HG02763 (cell line): ENCODE data around the gene OTOGL.
"Not testable (repeated sequence)": the region's sequence is repeated elsewhere in the genome, so short reads cannot be mapped to it uniquely, and the experiment has no call there.

Experiments
- ATAC-seq: cut with Tn5 transposase; IDR thresholded peaks from one replicate; pipeline ENCODE4 v1.9.1; 2021; ENCODE audit warnings: mild to moderate bottlenecking, moderate library complexity; ENCODE audit not compliant: unreplicated experiment

OTOGL gene

GRCh38 chr12:80268924-80269749 is 169.8 kb downstream of the OTOGL start:
- no peak for ATAC-seq

GRCh38 chr12:80269803-80270552 is 170.6 kb downstream of the OTOGL start:
- ATAC-seq, result peak; percentile 71

GRCh38 chr12:80271780-80272179 is 172.4 kb downstream of the OTOGL start:
- no peak for ATAC-seq

GRCh38 chr12:80272387-80272915 is 173.1 kb downstream of the OTOGL start:
- no peak for ATAC-seq

DNA sequence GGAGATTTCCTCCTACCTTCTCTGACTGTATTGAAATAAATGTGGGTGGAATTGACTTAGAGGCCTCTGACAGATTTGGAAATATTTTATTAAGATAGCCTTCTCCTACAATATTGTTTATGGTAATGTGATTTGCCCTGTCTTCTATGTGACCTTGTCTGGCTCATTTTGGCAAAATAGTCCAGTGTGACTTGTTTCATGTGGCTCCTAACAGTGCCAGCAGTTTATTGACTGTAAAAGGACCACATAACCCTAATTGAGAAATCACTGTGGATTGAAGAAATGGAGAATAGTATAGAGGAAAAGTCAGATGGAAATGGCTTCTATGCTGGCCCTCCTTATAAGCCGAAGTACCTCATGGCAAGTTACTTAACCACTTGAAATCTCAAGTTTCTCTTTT is 173.8 kb downstream of the OTOGL start:
- no peak for ATAC-seq

- ATAC-seq, result no peak
These were observed 178.4 kb downstream of the OTOGL start for GRCh38 chr12:80277732-80278131.

GRCh38 chr12:80282226-80282625 is 182.9 kb downstream of the OTOGL start:
- no peak for ATAC-seq

- ATAC-seq, result no peak
These were observed 183.4 kb downstream of the OTOGL start for GRCh38 chr12:80282761-80283160.

DNA sequence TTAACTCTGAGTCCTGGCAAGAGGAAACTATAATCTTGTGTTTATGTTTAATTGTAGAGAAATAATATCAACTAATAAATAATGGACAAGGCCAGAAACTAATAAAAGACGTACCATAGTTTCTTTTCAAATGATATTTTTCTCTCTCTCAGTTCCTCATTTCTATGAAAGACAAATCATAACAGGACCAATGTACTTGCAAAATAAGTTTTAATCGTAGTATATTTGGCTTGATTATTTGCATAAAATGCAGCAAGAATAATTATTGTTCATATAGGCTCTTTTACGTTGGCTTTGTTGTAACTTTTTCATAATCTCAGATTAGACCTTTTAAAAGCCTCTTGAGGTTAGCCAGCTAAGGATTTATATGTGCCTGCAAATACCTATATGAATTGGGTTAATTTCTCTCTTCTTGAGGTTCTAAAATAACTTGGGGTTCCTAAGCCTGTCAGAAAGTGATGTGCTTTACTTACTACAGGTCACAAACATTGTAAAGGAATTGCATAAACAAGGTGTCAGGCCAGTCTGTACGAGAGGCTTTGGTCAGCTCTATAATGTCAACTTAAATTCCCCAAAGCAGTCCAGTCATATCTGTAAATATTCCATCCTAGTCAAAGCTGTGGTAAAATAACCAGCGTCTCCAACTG is 191.9 kb downstream of the OTOGL start:
- ATAC-seq, result peak; percentile 37

DNA sequence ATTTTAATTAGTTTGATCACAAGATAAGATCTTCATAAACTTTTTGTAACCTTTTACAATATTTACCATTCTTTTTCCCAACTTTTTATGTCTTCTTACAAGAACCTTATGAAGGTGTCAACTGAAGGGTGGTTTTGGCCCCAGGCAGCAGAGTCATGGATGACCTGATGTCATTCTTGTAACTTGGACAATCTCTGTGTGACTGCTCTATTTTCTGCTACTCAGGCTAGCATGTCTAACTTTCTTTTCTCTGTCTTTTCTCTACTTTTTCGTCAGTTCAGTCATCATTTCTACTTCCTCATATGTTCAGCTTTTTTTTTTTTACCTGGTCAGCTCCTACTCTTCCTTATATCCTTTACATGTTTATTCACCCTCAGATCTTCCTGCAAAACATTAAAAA is 194.0 kb downstream of the OTOGL start:
- peak; percentile 43 for ATAC-seq

DNA sequence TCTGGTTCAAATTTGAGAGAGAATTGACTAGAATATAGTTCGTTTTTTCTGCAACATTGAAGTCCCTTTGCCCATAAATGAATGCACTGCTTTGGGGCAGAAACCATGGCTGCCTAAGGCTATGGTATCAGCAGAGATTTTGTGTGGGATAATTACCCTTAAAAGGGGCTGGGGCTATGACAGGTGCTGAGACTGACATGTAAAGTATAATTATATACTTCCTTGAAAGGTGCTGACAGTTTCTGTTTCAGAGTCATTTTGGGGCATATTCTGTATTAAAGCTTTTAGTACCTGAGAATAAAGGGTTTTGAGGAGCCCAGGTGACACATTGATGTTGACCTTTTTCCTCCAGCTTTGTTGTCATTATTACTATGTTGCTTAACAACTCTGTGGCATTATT is 194.4 kb downstream of the OTOGL start:
- ATAC-seq, result peak; percentile 67

DNA sequence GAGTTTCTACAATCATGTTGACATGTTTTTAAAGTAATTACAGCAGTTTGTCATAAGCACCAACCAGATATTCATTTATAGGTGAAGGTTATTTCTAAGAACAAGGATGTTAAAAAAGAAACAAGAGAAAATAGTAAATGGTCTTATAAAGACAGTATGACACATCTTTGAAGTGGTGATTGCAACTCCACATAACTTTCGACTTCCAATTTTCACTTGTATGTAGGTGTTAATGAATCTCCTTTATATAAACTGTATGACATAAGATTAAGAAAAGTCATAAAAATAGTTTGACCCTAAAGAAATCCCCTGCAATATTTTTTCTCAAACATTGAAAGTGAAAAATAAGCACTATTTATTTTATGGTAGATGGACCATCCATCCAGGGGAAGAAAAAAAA is 199.9 kb downstream of the OTOGL start:
- ATAC-seq, result no peak

GRCh38 chr12:80299976-80300375 is 200.6 kb downstream of the OTOGL start:
- peak; percentile 70 for ATAC-seq

- ATAC-seq, result not testable (repeated sequence)
These were observed 208.1 kb downstream of the OTOGL start for GRCh38 chr12:80307436-80307835.

DNA sequence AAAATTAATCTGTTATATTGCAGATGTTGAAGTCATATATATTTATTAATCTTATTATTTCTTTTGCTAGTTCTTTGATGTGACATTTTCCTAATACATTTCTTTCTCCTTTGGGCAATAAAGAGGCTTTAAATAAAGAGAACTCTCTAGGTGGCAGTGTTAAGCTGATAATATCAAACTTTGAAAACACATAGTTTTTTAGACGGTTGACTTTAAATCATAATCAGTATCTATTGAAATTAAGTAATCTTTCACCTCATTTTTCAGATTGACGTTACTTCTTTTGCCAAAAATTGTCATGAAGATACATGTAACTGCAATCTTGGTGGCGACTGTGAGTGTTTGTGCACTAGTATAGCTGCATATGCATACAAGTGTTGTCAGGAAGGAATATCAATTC is 213.9 kb downstream of the OTOGL start:
- ATAC-seq, result no peak

GRCh38 chr12:80314741-80315140 is 215.4 kb downstream of the OTOGL start:
- no peak for ATAC-seq

DNA sequence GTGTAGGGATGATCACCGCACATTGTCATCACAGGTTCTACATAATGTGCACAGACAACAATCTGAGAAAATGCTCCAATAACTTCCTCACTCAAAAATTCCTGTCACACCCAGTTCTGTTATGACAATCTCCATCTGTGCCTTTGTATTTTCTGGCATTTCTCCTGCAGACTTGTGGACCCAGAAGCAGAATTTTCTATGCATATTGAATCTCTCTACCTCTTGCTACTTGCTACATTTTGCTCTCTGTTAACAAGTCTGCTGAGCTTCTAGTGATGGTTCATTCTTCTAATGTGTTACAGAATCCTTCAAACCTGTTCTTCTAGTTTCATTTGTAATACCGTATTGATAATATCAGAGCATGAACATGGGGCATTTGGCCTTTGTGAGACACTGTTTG is 216.9 kb downstream of the OTOGL start:
- no peak for ATAC-seq

DNA sequence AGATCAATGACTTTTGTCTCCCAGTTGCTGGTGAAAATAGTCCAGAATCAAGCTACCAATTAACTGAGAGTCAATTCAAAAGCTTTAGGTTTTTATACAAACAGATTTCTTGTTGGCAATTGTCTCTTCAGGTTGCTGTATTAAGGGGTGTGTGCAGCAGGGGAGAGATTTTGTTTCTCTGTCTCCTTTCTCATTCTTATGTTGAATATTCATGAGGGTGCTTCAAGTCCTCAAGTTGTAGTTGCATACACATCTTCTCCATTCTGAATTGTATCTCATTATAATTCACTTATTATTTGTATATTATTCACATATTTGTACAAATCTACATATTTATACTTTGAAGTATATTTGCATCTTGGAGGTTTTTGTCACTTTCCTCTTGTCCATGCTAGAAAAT is 218.0 kb downstream of the OTOGL start:
- no peak for ATAC-seq

GRCh38 chr12:80317899-80318298 is 218.6 kb downstream of the OTOGL start:
- no peak for ATAC-seq

DNA sequence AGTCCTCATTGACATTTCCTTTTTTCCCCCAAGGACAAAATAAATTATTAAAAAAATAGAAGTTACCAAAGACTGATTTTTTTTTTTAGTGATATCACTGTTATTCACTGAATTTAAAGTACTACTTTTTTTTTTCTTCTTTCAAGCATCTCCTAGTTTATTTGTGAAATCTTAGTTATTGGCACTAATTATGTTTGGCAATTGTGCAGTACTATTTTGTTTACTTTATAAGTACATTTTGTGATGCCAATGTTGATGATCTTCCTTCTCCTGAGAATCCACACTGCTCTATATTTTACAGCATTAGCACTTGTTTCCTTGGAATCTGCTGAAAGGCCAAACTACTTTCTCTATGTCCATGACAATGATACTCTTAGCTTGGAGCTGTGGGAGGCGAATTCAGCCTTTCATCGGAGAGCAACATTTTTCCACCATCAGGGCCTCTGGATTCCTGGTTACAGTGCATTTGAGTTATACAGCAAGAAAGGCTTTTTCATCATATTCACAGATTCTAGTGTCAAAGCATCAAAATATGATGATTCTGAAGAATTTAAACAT is 220.9 kb downstream of the OTOGL start:
- no peak for ATAC-seq

DNA sequence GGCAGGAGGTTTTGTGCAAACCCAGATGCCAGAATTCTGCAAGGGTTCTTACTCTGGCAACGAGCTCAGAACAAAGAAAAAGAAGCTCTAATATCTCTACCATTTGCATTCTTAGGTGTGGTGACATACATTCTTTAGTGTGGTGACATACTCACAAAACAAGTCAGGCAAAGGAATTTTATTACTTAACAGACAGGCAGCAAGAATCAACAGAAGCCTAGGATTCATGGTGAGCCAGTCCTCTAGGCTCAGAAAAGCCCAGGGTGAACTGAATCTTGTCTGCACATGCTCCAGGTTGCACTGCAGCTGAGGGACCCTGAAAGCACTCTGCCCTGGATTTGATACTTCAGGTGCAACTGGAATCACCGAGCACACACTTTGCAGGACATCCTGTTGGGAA is 222.3 kb downstream of the OTOGL start:
- no peak for ATAC-seq
